Endothelial cell of umbilical vein (primary cell): ENCODE data around the gene TRPV6. TPM values are rescaled to one million over a fixed set of nuclear protein-coding genes. Genes with fewer than 3 reads are reported as not detected.

Source experiments
- BruUV-seq: library from RNA; stranded (reverse); fragments of 400-500 nt; replicated peaks from 2 replicates; lab custom pipeline; 2021; lab: Mats Ljungman, UMichigan
- CTCF ChIA-PET: fragments of 300-600, 350-600 bp; sonication (Branson Sonifier 250); formaldehyde crosslinking; loops from one replicate; lab custom pipeline; 2021; ENCODE audit warnings: antibody characterized with exemption, inconsistent platforms; lab: Charles Lee
- POLR2A ChIA-PET: fragments of 300-600, 350-600 bp; sonication (Branson Sonifier 250); formaldehyde crosslinking; loops from one replicate; lab custom pipeline; 2021; ENCODE audit warnings: antibody characterized with exemption, inconsistent platforms; lab: Charles Lee
- DNase-seq: peaks from one replicate; pipeline ENCODE4 v3.0.0-alpha.2; 2011; ENCODE audit warnings: low read depth, low spot score
- FAIRE-seq: peaks from 2 replicates; lab custom pipeline; 2011; peaks lifted over from hg19 to GRCh38; lab: Jason Lieb, UNC
- H2AFZ ChIP-seq: 2 replicates; pipeline ENCODE4 v1.6.0; 2012; ENCODE audit warnings: low read depth, low read length, control low read depth, inconsistent platforms
- H3K27ac ChIP-seq: 2 replicates; pipeline ENCODE4 v1.5.1; 2011; ENCODE audit warnings: low read depth, mild to moderate bottlenecking, control low read depth, low read length, moderate library complexity; ENCODE audit not compliant: insufficient read depth
- H3K27me3 ChIP-seq, 2 experiments: 2 replicates each; pipeline versions ENCODE4 v1.6.0 to v1.6.1; 2011; ENCODE audit warnings: low read length in 2 of 2, mixed read lengths in 1 of 2; ENCODE audit not compliant: control insufficient read depth in 2 of 2, insufficient read depth in 2 of 2
- H3K36me3 ChIP-seq, 2 experiments: 2 replicates in 1 of 2; 3 replicates in 1 of 2; pipeline ENCODE4 v1.5.1; 2011; ENCODE audit warnings: low read length in 2 of 2, mild to moderate bottlenecking in 1 of 2, moderate library complexity in 1 of 2; ENCODE audit not compliant: control insufficient read depth in 2 of 2, insufficient read depth in 2 of 2; ENCODE audit errors: extremely low read depth in 1 of 2
- H3K4me1 ChIP-seq: 3 replicates; pipeline ENCODE4 v1.5.1; 2011; ENCODE audit warnings: mild to moderate bottlenecking, low read length; ENCODE audit not compliant: control insufficient read depth, insufficient read depth; ENCODE audit errors: extremely low read depth
- H3K4me2 ChIP-seq: 2 replicates; pipeline ENCODE4 v1.6.1; 2011; ENCODE audit warnings: low read length, control low read depth, mixed read lengths; ENCODE audit not compliant: insufficient read depth
- H3K4me3 ChIP-seq, 3 experiments: fragments of 200-600 bp in 1 of 3; sonication (generic), shearing (Covaris generic) in 1 of 3; replicated peaks in 1 of 3; 2 replicates each; pipeline ENCODE4 v1.5.1; 2011 to 2016; ENCODE audit warnings: control low read depth in 3 of 3, low read length in 3 of 3, mild to moderate bottlenecking in 2 of 3, inconsistent platforms in 1 of 3, low read depth in 1 of 3, moderate library complexity in 1 of 3; ENCODE audit not compliant: insufficient read depth in 1 of 3
- H3K79me2 ChIP-seq: 2 replicates; pipeline ENCODE4 v1.6.0; 2012; ENCODE audit warnings: low read length, inconsistent platforms; ENCODE audit not compliant: control insufficient read depth, insufficient read depth
- H3K9ac ChIP-seq: replicated peaks from 2 replicates; pipeline ENCODE3; 2011; ENCODE audit warnings: low read length, control low read depth; ENCODE audit not compliant: insufficient read depth; ENCODE audit errors: extremely low read depth
- H3K9me1 ChIP-seq: replicated peaks from 3 replicates; pipeline ENCODE4 v1.6.0; 2011; ENCODE audit warnings: mild to moderate bottlenecking, low read length; ENCODE audit not compliant: control insufficient read depth, insufficient read depth; ENCODE audit errors: extremely low read depth
- H3K9me3 ChIP-seq: replicated peaks from 2 replicates; pipeline ENCODE4 v1.5.1; 2012; ENCODE audit warnings: low read length, inconsistent platforms; ENCODE audit not compliant: control insufficient read depth, insufficient read depth
- H4K20me1 ChIP-seq: replicated peaks from 2 replicates; pipeline ENCODE3; 2011; ENCODE audit warnings: mild to moderate bottlenecking, low read length; ENCODE audit not compliant: control insufficient read depth, insufficient read depth; ENCODE audit errors: extremely low read depth
- CTCF ChIP-seq, 2 donors: IDR thresholded peaks; 1 replicate in 1 of 2; 2 replicates in 1 of 2; pipeline ENCODE4 v1.5.1; 2011; ENCODE audit warnings: low read length in 2 of 2, mild to moderate bottlenecking in 2 of 2, moderate library complexity in 2 of 2, control low read depth in 1 of 2, inconsistent platforms in 1 of 2, low read depth in 1 of 2; ENCODE audit not compliant: insufficient read depth in 1 of 2; ENCODE audit errors: extremely low read depth in 1 of 2
- EZH2 ChIP-seq: IDR thresholded peaks from 2 replicates; pipeline ENCODE4 v1.6.1; 2012; ENCODE audit warnings: borderline replicate concordance, low read depth, mild to moderate bottlenecking, moderate library complexity, low read length, inconsistent platforms; ENCODE audit not compliant: severe bottlenecking
- FOS ChIP-seq: IDR thresholded peaks from 2 replicates; pipeline ENCODE4 v1.6.1; 2011; ENCODE audit warnings: mild to moderate bottlenecking, low read length, moderate library complexity, borderline replicate concordance; ENCODE audit not compliant: insufficient read depth
- GATA2 ChIP-seq: IDR thresholded peaks from 2 replicates; pipeline ENCODE4 v1.7.0; 2011; ENCODE audit warnings: low read depth, mild to moderate bottlenecking, moderate library complexity, mixed read lengths, low read length; ENCODE audit not compliant: insufficient read length, insufficient read depth
- JUN ChIP-seq: IDR thresholded peaks from 2 replicates; pipeline ENCODE4 v1.6.1; 2011; ENCODE audit warnings: borderline replicate concordance, low read depth; ENCODE audit not compliant: insufficient read length, insufficient read depth
- MAX ChIP-seq: IDR thresholded peaks from 2 replicates; pipeline ENCODE4 v1.6.1; 2011; ENCODE audit not compliant: insufficient read depth, insufficient read length
- MYC ChIP-seq: IDR thresholded peaks from one replicate; pipeline ENCODE4 v1.6.1; 2011; ENCODE audit warnings: mild to moderate bottlenecking, low read depth, low read length
- POLR2A ChIP-seq: IDR thresholded peaks from 2 replicates; pipeline ENCODE4 v1.6.1; 2012; ENCODE audit warnings: low read depth, mild to moderate bottlenecking, control low read depth, low read length
- POLR2AphosphoS5 ChIP-seq: IDR thresholded peaks from 2 replicates; pipeline ENCODE4 v1.6.1; 2012; ENCODE audit warnings: low read depth, mild to moderate bottlenecking, control low read depth, low read length, moderate library complexity; ENCODE audit not compliant: insufficient read depth
- dilution Hi-C: fragments of 300-500 bp; cut with MboI; formaldehyde crosslinking; loops from one replicate; pipeline ENCODE4 v1.15.0; 2019; ENCODE audit warnings: low sequenced_read_pairs; ENCODE audit not compliant: extremely low pct_ligation_motif_present
- intact Hi-C: fragments of 100-400 bp; cut with micrococcal nuclease; formaldehyde crosslinking; loops from one replicate; pipeline ENCODE4 v1.10.0; 2022
- polyA plus RNA-seq, 4 experiments: library from polyadenylated mRNA; depleted of rRNA in 3 of 4; stranded (reverse) in 3 of 4; unstranded in 1 of 4; fragments of >200 nt; gene quantifications; 2 replicates each; pipeline versions ENCODE4 v1.2.1 to v1.2.3, GENCODE V29; 2011 to 2012; ENCODE audit warnings: missing spikeins in 1 of 4
- total RNA-seq: library from RNA; stranded (reverse); gene quantifications from 2 replicates; pipeline ENCODE4 v1.2.3, GENCODE V29; 2021

Gene TRPV6
- total and polyA plus RNA-seq, 2 donors (not counting 3 experiments of a cell fraction or from before 2014, with no cell fraction given), result not detected

GRCh38 chr7:142873871-142874270, 11.7 kb downstream of the TRPV6 start:
- dilution Hi-C loops, result no loop called here
- no peak for DNase-seq
- Histone ChIP-seq H3K9ac (no peak overlapping the region), H3K9me1 (no peaks in the 10 kb centered on the region), H2AFZ (no peak overlapping the region), H3K36me3 (no peaks in the 10 kb centered on the region), H3K9me3 (no peaks in the 10 kb centered on the region), H3K27me3 (peaks cover 0 to 2% of the 10 kb centered on the region in 2 experiments), H3K4me1 (no peaks in the 10 kb centered on the region), H4K20me1 (no peaks in the 10 kb centered on the region), H3K4me3 (no peak overlapping the region), H3K27ac (no peak overlapping the region), H3K4me2 (no peak overlapping the region), H3K79me2 (no peaks in the 10 kb centered on the region)
- no TSS peak for BruUV-seq
- POLR2A ChIA-PET, result no interaction called here
- no peak for TF ChIP-seq POLR2AphosphoS5
- TF ChIP-seq POLR2A, result no peak
- no peak for TF ChIP-seq FOS
- TF ChIP-seq CTCF (IDR thresholded peaks at IDR 0.05; ENCODE audit: extremely low read depth in 1 of 2, insufficient read depth in 1 of 2, low read depth in 1 of 2, low read length in 2 of 2), result no peak
- no peak for TF ChIP-seq EZH2
- TF ChIP-seq GATA2, result no peak
- no peak for TF ChIP-seq MAX
- no peak for TF ChIP-seq JUN
- TF ChIP-seq MYC, result no peak
- intact Hi-C loops, result no loop called here
- CTCF ChIA-PET, result interaction anchor here (1.0 to 4.0 kb wide), 7 partner anchors 9 to 344 kb away, joined by 3 to 27 read pairs (median 4); no protein-coding TSS in a partner anchor
- no peak for FAIRE-seq
